WTC11 (cell line): ENCODE measurements around the gene PHF12. TPM values are rescaled to one million over a fixed set of nuclear protein-coding genes. Genes with fewer than 3 reads are reported as not detected.

Experiments
- ATAC-seq: fragments of 200-7000 bp; cut with Tn5 transposase; 2 replicates; pipeline ENCODE4 v1.10.0; 2021; ENCODE audit warnings: mild to moderate bottlenecking, moderate library complexity
- CTCF ChIA-PET: fragments of 300-600 bp; sonication (Branson Sonifier 250); formaldehyde crosslinking; loops from one replicate; lab custom pipeline; 2021; ENCODE audit warnings: antibody characterized with exemption; lab: Charles Lee
- POLR2A ChIA-PET: fragments of 350-600 bp; sonication (Branson Sonifier 250); formaldehyde crosslinking; loops from one replicate; lab custom pipeline; 2021; ENCODE audit warnings: antibody characterized with exemption; lab: Charles Lee
- DNase-seq: peaks from one replicate; pipeline ENCODE4 v3.0.0; 2021; ENCODE audit warnings: low spot score
- H3K27ac Mint-ChIP-seq: 2 replicates; pipeline ENCODE4 v1.8.0; 2021; ENCODE audit warnings: mixed read lengths
- H3K27me3 Mint-ChIP-seq: 2 replicates; pipeline ENCODE4 v1.8.0; 2021; ENCODE audit warnings: low read depth, mild to moderate bottlenecking, moderate library complexity, mixed read lengths
- H3K36me3 Mint-ChIP-seq: 2 replicates; pipeline ENCODE4 v1.8.0; 2021; ENCODE audit warnings: mixed read lengths
- H3K4me1 Mint-ChIP-seq: 2 replicates; pipeline ENCODE4 v1.8.0; 2022; ENCODE audit warnings: mixed read lengths
- H3K4me3 Mint-ChIP-seq: 2 replicates; pipeline ENCODE4 v1.8.0; 2021; ENCODE audit warnings: mild to moderate bottlenecking, moderate library complexity, mixed read lengths
- H3K9me3 Mint-ChIP-seq: 2 replicates; pipeline ENCODE4 v1.8.0; 2021; ENCODE audit warnings: mixed read lengths
- AR ChIP-seq: fragments of 250-450 bp; sonication (Bioruptor Pico); IDR thresholded peaks from 2 replicates; pipeline ENCODE4 v1.9.0; 2021; ENCODE audit warnings: mild to moderate bottlenecking
- CBFB ChIP-seq: sonication (generic); formaldehyde crosslinking; IDR thresholded peaks from 2 replicates; pipeline ENCODE4 v1.8.1; 2022; ENCODE audit warnings: mild to moderate bottlenecking, low read depth, missing genetic modification reagents
- CDX4 ChIP-seq: fragments of 250-450 bp; sonication (Bioruptor Pico); IDR thresholded peaks from 2 replicates; pipeline ENCODE4 v1.9.0; 2021; ENCODE audit warnings: moderate library complexity, mild to moderate bottlenecking, inconsistent platforms, borderline replicate concordance
- E2F1 ChIP-seq: sonication (generic); formaldehyde crosslinking; IDR thresholded peaks from 2 replicates; pipeline ENCODE4 v1.8.0; 2022; ENCODE audit warnings: mild to moderate bottlenecking, missing genetic modification reagents
- EMX1 ChIP-seq: fragments of 250-450 bp; sonication (Bioruptor Pico); IDR thresholded peaks from 2 replicates; pipeline ENCODE4 v1.8.0; 2021; ENCODE audit warnings: mild to moderate bottlenecking
- ERG ChIP-seq: fragments of 250-450 bp; sonication (Bioruptor Pico); IDR thresholded peaks from 2 replicates; pipeline ENCODE4 v1.8.0; 2021; ENCODE audit warnings: mild to moderate bottlenecking
- ESRRA ChIP-seq: sonication (generic); formaldehyde crosslinking; IDR thresholded peaks from 2 replicates; pipeline ENCODE4 v1.8.1; 2022; ENCODE audit warnings: mild to moderate bottlenecking, missing genetic modification reagents, borderline replicate concordance
- ETV6 ChIP-seq: sonication (generic); formaldehyde crosslinking; IDR thresholded peaks from 2 replicates; pipeline ENCODE4 v1.8.1; 2022; ENCODE audit warnings: mild to moderate bottlenecking, missing genetic modification reagents
- GTF2I ChIP-seq: fragments of 250-450 bp; sonication (Bioruptor Pico); conservative IDR thresholded peaks from 2 replicates; pipeline ENCODE4 v1.4.0; 2021; ENCODE audit warnings: mild to moderate bottlenecking
- HMGA2 ChIP-seq: fragments of 250-450 bp; sonication (Bioruptor Pico); IDR thresholded peaks from 2 replicates; pipeline ENCODE4 v1.4.0; 2021; ENCODE audit warnings: mild to moderate bottlenecking, moderate library complexity
- JUN ChIP-seq: sonication (generic); formaldehyde crosslinking; IDR thresholded peaks from 2 replicates; pipeline ENCODE4 v1.8.0; 2023; ENCODE audit warnings: mild to moderate bottlenecking, missing genetic modification reagents
- KAT7 ChIP-seq: sonication (generic); formaldehyde crosslinking; IDR thresholded peaks from 2 replicates; pipeline ENCODE4 v1.8.1; 2023; ENCODE audit warnings: missing genetic modification reagents, mild to moderate bottlenecking, borderline replicate concordance
- MLX ChIP-seq: sonication (generic); formaldehyde crosslinking; IDR thresholded peaks from 2 replicates; pipeline ENCODE4 v1.8.1; 2023; ENCODE audit warnings: mild to moderate bottlenecking, missing genetic modification reagents, moderate library complexity
- SOX15 ChIP-seq: fragments of 250-450 bp; sonication (Bioruptor Pico); IDR thresholded peaks from 2 replicates; pipeline ENCODE4 v1.9.0; 2021; ENCODE audit warnings: mild to moderate bottlenecking
- TCF7 ChIP-seq: sonication (generic); formaldehyde crosslinking; IDR thresholded peaks from 2 replicates; pipeline ENCODE4 v1.8.0; 2022; ENCODE audit warnings: mild to moderate bottlenecking, low read depth, missing genetic modification reagents, moderate library complexity
- TP53 ChIP-seq: sonication (generic); formaldehyde crosslinking; IDR thresholded peaks from 2 replicates; pipeline ENCODE4 v1.8.1; 2023; ENCODE audit warnings: mild to moderate bottlenecking, missing genetic modification reagents
- ZNF121 ChIP-seq: sonication (generic); formaldehyde crosslinking; IDR thresholded peaks from 2 replicates; pipeline ENCODE4 v1.8.0; 2023; ENCODE audit warnings: missing genetic modification reagents
- ZNF416 ChIP-seq: fragments of 250-450 bp; sonication (Bioruptor Pico); IDR thresholded peaks from 2 replicates; pipeline ENCODE4 v1.9.0; 2021; ENCODE audit warnings: mild to moderate bottlenecking, inconsistent platforms
- ZNF512 ChIP-seq: sonication (generic); formaldehyde crosslinking; IDR thresholded peaks from 2 replicates; pipeline ENCODE4 v1.8.1; 2022; ENCODE audit warnings: missing genetic modification reagents, borderline replicate concordance
- total RNA-seq: library from RNA; stranded (reverse); gene quantifications from 3 replicates; pipeline ENCODE4 v1.2.3, GENCODE V29; 2021
- TF ChIP-seq, protein P1 (sequence below): sonication (generic); formaldehyde crosslinking; IDR thresholded peaks from 2 replicates; pipeline ENCODE4 v1.8.1; 2023; ENCODE audit warnings: mild to moderate bottlenecking, missing genetic modification reagents, moderate library complexity
- TF ChIP-seq, protein P2 (sequence below): sonication (generic); formaldehyde crosslinking; IDR thresholded peaks from 2 replicates; pipeline ENCODE4 v1.8.0; 2023; ENCODE audit warnings: missing genetic modification reagents

PHF12 gene
- total RNA-seq, 1 experiment from 2014 or later: 69.8 TPM

DNA sequence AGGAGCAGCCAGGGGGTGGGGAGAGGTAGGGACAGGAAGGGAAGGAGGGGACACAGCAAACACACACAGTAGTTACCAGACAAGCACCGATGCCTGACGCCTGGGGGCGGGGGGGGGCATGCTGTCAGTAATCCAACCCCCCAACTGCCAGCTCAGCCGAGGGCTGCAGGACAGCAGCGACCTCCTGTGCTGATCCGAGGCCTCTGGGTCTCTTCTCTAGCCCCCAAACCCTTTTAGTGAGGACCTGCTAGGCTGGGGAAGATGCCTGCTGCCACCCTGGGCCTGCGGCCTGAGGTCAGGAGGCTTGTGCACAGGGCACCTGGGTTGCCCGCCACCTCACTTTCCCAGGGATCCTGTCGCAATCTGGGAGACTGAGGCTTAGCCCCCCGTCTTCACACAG lies 65.4 kb downstream of the PHF12 start (continued):
- TF ChIP-seq, protein P1, sequence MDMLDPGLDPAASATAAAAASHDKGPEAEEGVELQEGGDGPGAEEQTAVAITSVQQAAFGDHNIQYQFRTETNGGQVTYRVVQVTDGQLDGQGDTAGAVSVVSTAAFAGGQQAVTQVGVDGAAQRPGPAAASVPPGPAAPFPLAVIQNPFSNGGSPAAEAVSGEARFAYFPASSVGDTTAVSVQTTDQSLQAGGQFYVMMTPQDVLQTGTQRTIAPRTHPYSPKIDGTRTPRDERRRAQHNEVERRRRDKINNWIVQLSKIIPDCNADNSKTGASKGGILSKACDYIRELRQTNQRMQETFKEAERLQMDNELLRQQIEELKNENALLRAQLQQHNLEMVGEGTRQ: no peak
- TF ChIP-seq TCF7 (CRISPR knock-in tag) (no peak), CBFB (CRISPR knock-in tag) (no peak), CDX4 (CRISPR knock-in tag) (no peak), JUN (no peak), ZNF512 (CRISPR knock-in tag) (no peak)

DNA sequence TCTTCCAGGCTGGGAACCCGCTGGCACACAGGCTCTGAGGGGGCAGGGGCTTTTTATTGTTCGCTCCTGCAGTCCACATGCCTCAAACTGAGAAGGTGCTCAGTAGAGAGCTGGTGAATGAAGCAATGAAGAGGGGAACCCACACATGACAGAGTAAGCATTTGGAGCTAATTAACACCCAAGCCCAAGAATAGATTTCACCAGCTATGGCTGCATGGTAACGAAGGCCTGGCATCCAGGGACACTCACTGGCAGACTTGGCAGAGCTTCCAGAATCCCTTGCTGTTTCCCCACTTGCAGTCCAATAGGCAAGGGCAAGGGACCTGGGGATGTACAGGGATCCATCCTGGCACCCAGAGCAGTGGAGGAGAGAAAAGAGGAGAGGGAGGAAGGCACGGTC lies 66.0 kb downstream of the PHF12 start:
- CTCF ChIA-PET: interaction anchor here (2.1 kb wide), 1 partner anchor 122 kb away, joined by 8 read pairs; no protein-coding TSS in a partner anchor
- H3K4me1 Mint-ChIP-seq: peaks cover 7% of the 10 kb centered on the region
- TF ChIP-seq SOX15 (CRISPR knock-in tag) (no peak), MLX (CRISPR knock-in tag) (no peak), ZNF416 (CRISPR knock-in tag) (no peak)
- no peak for ATAC-seq
- H3K27ac Mint-ChIP-seq: no peak overlapping the region
- DNase-seq: no peak
- peaks cover 20% of the 10 kb centered on the region for H3K36me3 Mint-ChIP-seq
- POLR2A ChIA-PET: no interaction called here
- no peak overlapping the region for H3K4me3 Mint-ChIP-seq
- H3K9me3 Mint-ChIP-seq: no peaks in the 10 kb centered on the region
- H3K27me3 Mint-ChIP-seq: no peaks in the 10 kb centered on the region

GRCh38 chr17:28883967-28884702 lies 67.2 kb downstream of the PHF12 start:
- DNase-seq: no peak
- Mint-ChIP-seq H3K36me3 (peaks cover 25% of the 10 kb centered on the region), H3K4me1 (peaks cover 8% of the 10 kb centered on the region), H3K4me3 (no peak overlapping the region), H3K9me3 (no peaks in the 10 kb centered on the region), H3K27me3 (no peaks in the 10 kb centered on the region), H3K27ac (no peak overlapping the region)
- no peak for ATAC-seq
- POLR2A ChIA-PET: no interaction called here
- CTCF ChIA-PET: interaction anchor here (1.1 to 1.8 kb wide), 3 partner anchors 35 to 233 kb away, joined by 3 to 11 read pairs (median 4); no protein-coding TSS in a partner anchor
- TF ChIP-seq ETV6: no peak
- TF ChIP-seq KAT7: no peak
- TF ChIP-seq ZNF416 (CRISPR knock-in tag): no peak
- no peak for TF ChIP-seq ZNF121 (CRISPR knock-in tag)
- TF ChIP-seq ESRRA (CRISPR knock-in tag): no peak
- TF ChIP-seq ERG (CRISPR knock-in tag): no peak
- no peak for TF ChIP-seq GTF2I (CRISPR knock-in tag)
- TF ChIP-seq HMGA2 (CRISPR knock-in tag): no peak
- no peak for TF ChIP-seq TP53 (CRISPR knock-in tag)
- TF ChIP-seq EMX1 (CRISPR knock-in tag): no peak
- no peak for TF ChIP-seq E2F1 (CRISPR knock-in tag)
- TF ChIP-seq AR (CRISPR knock-in tag): no peak
- TF ChIP-seq CDX4 (CRISPR knock-in tag): no peak
- no peak for TF ChIP-seq SOX15 (CRISPR knock-in tag)
- TF ChIP-seq, protein P2, sequence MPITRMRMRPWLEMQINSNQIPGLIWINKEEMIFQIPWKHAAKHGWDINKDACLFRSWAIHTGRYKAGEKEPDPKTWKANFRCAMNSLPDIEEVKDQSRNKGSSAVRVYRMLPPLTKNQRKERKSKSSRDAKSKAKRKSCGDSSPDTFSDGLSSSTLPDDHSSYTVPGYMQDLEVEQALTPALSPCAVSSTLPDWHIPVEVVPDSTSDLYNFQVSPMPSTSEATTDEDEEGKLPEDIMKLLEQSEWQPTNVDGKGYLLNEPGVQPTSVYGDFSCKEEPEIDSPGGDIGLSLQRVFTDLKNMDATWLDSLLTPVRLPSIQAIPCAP (CRISPR knock-in tag): no peak
